ENCODE measurements around the gene RIC8A.
"Not testable (repeated sequence)": the region's sequence is repeated elsewhere in the genome, so short reads cannot be mapped to it uniquely, and the experiment has no call there.

Gene RIC8A

DNA sequence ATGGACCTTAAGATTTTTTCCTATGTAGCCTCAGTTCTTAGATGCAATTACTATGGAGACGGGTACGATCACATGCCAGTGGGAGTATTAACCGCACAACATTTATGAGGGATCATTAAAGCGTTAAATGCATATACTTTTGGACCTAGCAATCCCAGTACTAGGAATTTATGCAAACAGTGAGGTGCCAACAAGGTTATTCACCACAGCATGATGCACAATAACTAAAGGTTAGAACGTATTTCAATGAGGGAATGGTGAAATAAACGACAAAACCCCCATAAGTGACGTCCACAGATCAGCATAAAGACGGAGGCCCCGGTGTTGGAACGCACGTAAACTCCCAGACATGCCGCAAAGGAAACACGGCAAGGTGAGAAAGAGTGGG lies 28.1 kb downstream of the RIC8A start:
- peak overlapping the region; percentile 97 for H3K4me3 ChIP-seq (ENCODE audit: low read length)
- H3K79me2 ChIP-seq (ENCODE audit: low read length), result peaks cover 44% of the 10 kb centered on the region
- peak overlapping the region; percentile 55 for H2AFZ ChIP-seq (ENCODE audit: low read depth, low read length)
- H3K27ac ChIP-seq (ENCODE audit: low read length), result 0 out of 2 replicates have a peak overlapping the region, but pooled peaks have one; percentile 25
- H3K4me2 ChIP-seq (ENCODE audit: low read length), result peak overlapping the region; percentile 94
- no peaks in the 10 kb centered on the region for H3K9me3 ChIP-seq (ENCODE audit: insufficient read depth, low read length)
- H3K4me1 ChIP-seq (ENCODE audit: low read length), result peaks cover 15% of the 10 kb centered on the region
- no peaks in the 10 kb centered on the region for H3K27me3 ChIP-seq (ENCODE audit: low read depth, low read length)
- TF ChIP-seq, protein P1, sequence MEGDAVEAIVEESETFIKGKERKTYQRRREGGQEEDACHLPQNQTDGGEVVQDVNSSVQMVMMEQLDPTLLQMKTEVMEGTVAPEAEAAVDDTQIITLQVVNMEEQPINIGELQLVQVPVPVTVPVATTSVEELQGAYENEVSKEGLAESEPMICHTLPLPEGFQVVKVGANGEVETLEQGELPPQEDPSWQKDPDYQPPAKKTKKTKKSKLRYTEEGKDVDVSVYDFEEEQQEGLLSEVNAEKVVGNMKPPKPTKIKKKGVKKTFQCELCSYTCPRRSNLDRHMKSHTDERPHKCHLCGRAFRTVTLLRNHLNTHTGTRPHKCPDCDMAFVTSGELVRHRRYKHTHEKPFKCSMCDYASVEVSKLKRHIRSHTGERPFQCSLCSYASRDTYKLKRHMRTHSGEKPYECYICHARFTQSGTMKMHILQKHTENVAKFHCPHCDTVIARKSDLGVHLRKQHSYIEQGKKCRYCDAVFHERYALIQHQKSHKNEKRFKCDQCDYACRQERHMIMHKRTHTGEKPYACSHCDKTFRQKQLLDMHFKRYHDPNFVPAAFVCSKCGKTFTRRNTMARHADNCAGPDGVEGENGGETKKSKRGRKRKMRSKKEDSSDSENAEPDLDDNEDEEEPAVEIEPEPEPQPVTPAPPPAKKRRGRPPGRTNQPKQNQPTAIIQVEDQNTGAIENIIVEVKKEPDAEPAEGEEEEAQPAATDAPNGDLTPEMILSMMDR (IDR thresholded peaks at IDR 0.05; ENCODE audit: low read depth, low read length), result no peak
- TF ChIP-seq EZH2phosphoT487 (IDR thresholded peaks at IDR 0.05; ENCODE audit: low read depth), result no peak
- H4K20me1 ChIP-seq (ENCODE audit: insufficient read depth, low read length), result no peaks in the 10 kb centered on the region; the same call in 1 of the 2 replicates
- H3K36me3 ChIP-seq (replicated peaks; ENCODE audit: low read depth, low read length), result no peaks in the 10 kb centered on the region
- peak overlapping the region; percentile 82 for H3K9ac ChIP-seq (ENCODE audit: low read length)

DNA sequence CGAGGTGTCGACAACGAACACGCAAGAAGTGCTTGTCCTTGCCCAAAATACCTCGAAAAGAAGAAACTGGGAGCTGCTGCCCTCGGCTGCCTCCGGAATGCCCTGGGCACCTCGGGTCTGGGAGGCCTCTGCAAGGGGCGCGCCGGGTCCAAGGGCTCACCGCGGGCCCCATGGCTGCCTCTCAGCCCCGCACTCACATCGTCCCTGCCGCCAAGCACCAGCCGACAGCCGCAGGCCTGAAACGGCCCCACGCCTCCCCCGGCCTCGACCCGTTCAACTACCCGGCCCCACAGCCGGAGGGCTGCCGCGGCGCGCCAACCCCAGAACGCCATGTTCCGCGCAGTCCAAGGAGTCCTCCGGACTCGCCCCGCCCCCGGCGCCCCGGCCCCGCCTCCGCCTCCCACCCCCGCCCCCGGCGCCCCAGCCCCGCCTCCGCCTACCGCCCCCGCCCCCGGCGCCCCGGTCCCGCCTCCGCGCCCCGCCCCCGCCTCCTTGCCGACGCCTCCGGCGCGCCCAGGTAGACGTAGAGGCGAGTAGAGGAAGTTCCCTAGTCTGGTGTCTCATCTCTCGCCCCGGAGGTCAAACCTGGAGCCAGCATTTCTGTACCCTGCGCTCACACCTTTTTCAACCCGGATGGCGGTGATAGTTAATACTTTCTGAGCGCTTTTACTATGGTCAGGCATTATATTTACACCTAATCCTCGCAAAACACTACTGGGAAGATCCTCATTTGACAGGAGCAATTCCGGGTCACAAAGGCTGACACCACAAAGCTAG lies 28.7 kb downstream of the RIC8A start, which contains the start of gene SIRT3:
Gene SIRT3 (minus strand): TSS at position 346 of the 777 bp plus-strand sequence. CDS start 14 bp downstream, at position 332.
- no peaks in the 10 kb centered on the region; the same call in 1 of the 2 replicates for H4K20me1 ChIP-seq (ENCODE audit: insufficient read depth, low read length)
- peak within 1 kb of the TSS; percentile 94 for H3K4me2 ChIP-seq (ENCODE audit: low read length)
- peak within 1 kb of the TSS; percentile 97 for H2AFZ ChIP-seq (ENCODE audit: low read depth, low read length)
- no peak for TF ChIP-seq EZH2phosphoT487 (IDR thresholded peaks at IDR 0.05; ENCODE audit: low read depth)
- TF ChIP-seq, protein P1 (IDR thresholded peaks at IDR 0.05; ENCODE audit: low read depth, low read length), result no peak
- H3K36me3 ChIP-seq (replicated peaks; ENCODE audit: low read depth, low read length), result peaks cover under 1% of the 10 kb centered on the region
- no peaks in the 10 kb centered on the region for H3K9me3 ChIP-seq (ENCODE audit: insufficient read depth, low read length)
- peaks cover 45% of the 10 kb centered on the region for H3K79me2 ChIP-seq (ENCODE audit: low read length)
- peak within 1 kb of the TSS; percentile 99 for H3K9ac ChIP-seq (ENCODE audit: low read length)
- H3K4me1 ChIP-seq (ENCODE audit: low read length), result peaks cover 15% of the 10 kb centered on the region
- no peaks in the 10 kb centered on the region for H3K27me3 ChIP-seq (ENCODE audit: low read depth, low read length)
- H3K27ac ChIP-seq (ENCODE audit: low read length), result peak within 1 kb of the TSS; percentile 93
- peak within 1 kb of the TSS; percentile 99 for H3K4me3 ChIP-seq (ENCODE audit: low read length)

DNA sequence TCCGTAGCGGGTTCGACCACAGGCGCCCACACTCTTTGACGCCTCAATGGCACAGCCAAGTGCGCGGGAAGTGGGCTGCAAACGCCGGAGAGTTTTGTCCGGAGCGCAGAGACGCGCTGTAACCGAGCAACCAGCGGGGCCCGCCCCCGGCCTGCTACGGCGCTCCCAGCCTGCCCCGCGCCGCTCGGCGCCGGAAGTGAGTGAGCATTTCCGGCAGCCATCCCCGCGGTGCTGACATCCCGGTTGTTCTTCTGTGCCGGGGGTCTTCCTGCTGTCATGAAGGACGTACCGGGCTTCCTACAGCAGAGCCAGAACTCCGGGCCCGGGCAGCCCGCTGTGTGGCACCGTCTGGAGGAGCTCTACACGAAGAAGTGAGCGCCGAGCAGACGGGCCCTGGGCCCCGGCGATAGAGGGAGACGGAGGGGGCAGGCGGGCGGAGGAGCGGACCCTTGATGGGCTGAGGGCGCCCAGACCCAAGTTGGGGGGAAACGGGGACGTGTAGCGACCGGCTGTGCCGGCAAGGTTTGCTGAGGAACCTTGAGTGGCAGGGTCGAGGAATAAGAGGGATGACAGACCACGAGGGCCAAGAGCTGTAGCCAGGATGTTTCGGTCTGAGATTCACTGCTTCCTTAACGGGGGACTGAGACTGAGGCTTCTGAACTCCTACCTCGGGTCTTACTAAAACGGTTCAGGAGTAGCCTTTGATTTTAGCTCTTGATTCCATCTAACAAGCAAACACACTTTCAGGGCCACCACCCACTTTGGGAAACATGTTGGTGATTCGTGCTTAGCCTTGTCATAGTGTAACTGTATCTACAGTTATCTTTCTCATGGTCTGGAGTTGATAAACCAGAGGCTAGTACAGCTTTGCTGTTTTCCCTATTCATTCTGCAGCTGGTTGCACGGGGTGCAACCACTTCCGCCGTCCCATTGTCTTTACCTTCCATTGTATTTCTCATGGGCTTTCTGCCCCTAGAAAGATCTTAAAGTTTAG lies 29.6 kb downstream of the RIC8A start, which contains the start of gene PSMD13:
Gene PSMD13 (plus strand): TSS at position 203 of the 994 bp plus-strand sequence. CDS start 74 bp downstream, at position 277.
- no peak for TF ChIP-seq EZH2phosphoT487 (IDR thresholded peaks at IDR 0.05; ENCODE audit: low read depth)
- TF ChIP-seq, protein P1 (IDR thresholded peaks at IDR 0.05; ENCODE audit: low read depth, low read length), result no peak
- peaks cover 9% of the 10 kb centered on the region for H3K36me3 ChIP-seq (replicated peaks; ENCODE audit: low read depth, low read length)
- H3K4me3 ChIP-seq (ENCODE audit: low read length), result peak within 1 kb of the TSS; percentile 99
- H3K27ac ChIP-seq (ENCODE audit: low read length), result peak within 1 kb of the TSS; percentile 93
- no peaks in the 10 kb centered on the region for H3K27me3 ChIP-seq (ENCODE audit: low read depth, low read length)
- H3K4me2 ChIP-seq (ENCODE audit: low read length), result peak within 1 kb of the TSS; percentile 94
- no peaks in the 10 kb centered on the region for H3K9me3 ChIP-seq (ENCODE audit: insufficient read depth, low read length)
- peaks cover 4% of the 10 kb centered on the region; the same call in 1 of the 2 replicates for H4K20me1 ChIP-seq (ENCODE audit: insufficient read depth, low read length)
- H3K9ac ChIP-seq (ENCODE audit: low read length), result peak within 1 kb of the TSS; percentile 99
- peaks cover 15% of the 10 kb centered on the region for H3K4me1 ChIP-seq (ENCODE audit: low read length)
- peak within 1 kb of the TSS; percentile 97 for H2AFZ ChIP-seq (ENCODE audit: low read depth, low read length)
- H3K79me2 ChIP-seq (ENCODE audit: low read length), result peaks cover 54% of the 10 kb centered on the region

DNA sequence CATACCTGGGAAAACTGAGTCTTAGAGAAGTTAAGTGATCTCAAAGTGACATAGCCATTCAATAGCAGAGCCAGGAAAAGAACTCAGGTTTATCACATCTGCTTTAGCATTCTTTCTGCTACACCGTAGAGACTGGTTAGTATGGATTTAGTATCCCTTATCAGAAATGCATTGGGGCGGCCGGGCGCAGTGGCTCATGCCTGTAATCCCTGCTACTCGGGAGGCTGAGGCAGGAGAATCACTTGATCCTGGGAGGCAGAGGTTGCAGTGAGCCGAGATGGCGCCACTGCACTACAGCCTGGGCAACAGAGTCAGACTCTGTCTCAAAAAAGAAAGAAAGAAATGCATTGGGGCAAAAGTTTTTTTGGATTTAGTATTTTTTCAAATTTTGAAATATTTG lies 30.8 kb downstream of the RIC8A start:
- H2AFZ ChIP-seq (ENCODE audit: low read depth, low read length); H3K27ac ChIP-seq (ENCODE audit: low read length); H3K9me3 ChIP-seq (ENCODE audit: insufficient read depth, low read length); H4K20me1 ChIP-seq (ENCODE audit: insufficient read depth, low read length); H3K9ac ChIP-seq (ENCODE audit: low read length); H3K27me3 ChIP-seq (ENCODE audit: low read depth, low read length): not testable (repeated sequence)
- Histone ChIP-seq H3K4me1 (ENCODE audit: low read length) (peaks cover 15% of the 10 kb centered on the region), H3K4me2 (ENCODE audit: low read length) (peak overlapping the region; percentile 91), H3K79me2 (ENCODE audit: low read length) (peaks cover 58% of the 10 kb centered on the region), H3K4me3 (ENCODE audit: low read length) (peak overlapping the region; percentile 99), H3K36me3 (replicated peaks; ENCODE audit: low read depth, low read length) (peaks cover 18% of the 10 kb centered on the region)
